HG03025 (cell line): ENCODE data around the gene RPL22L1.
"Not testable (repeated sequence)": the region's sequence is repeated elsewhere in the genome, so short reads cannot be mapped to it uniquely, and the experiment has no call there.

Experiments used
- ATAC-seq: cut with Tn5 transposase; IDR thresholded peaks from one replicate; pipeline ENCODE4 v1.9.1; 2021; ENCODE audit warnings: mild to moderate bottlenecking, moderate library complexity; ENCODE audit not compliant: unreplicated experiment, low FRiP score

The RPL22L1 gene

GRCh38 chr3:170869645-170870593 is at the start of gene RPL22L1:
Gene RPL22L1, minus strand, starts transcription at chr3:170870195. Its CDS starts 28 bp downstream, at chr3:170870167.
- peak; percentile 98 for ATAC-seq

- ATAC-seq: no peak
These were observed 48.7 kb upstream of the RPL22L1 start for GRCh38 chr3:170918715-170919114.

- ATAC-seq: no peak
These were observed 44.7 kb upstream of the RPL22L1 start for GRCh38 chr3:170914690-170915089.

- ATAC-seq: no peak
These were observed 44.2 kb upstream of the RPL22L1 start for GRCh38 chr3:170914212-170914611.

GRCh38 chr3:170911051-170911450 is 41.1 kb upstream of the RPL22L1 start:
- no peak for ATAC-seq

GRCh38 chr3:170910542-170910941 is 40.5 kb upstream of the RPL22L1 start:
- ATAC-seq: no peak

GRCh38 chr3:170909129-170909903 is 39.3 kb upstream of the RPL22L1 start:
- no peak for ATAC-seq

GRCh38 chr3:170908235-170909116 is 38.5 kb upstream of the RPL22L1 start, which contains the start of gene EIF5A2:
Gene EIF5A2, minus strand, starts transcription at chr3:170908637. Its CDS starts 831 bp downstream, at chr3:170907806.
- ATAC-seq: peak; percentile 86

GRCh38 chr3:170907637-170908234 is 37.7 kb upstream of the RPL22L1 start:
- ATAC-seq: no peak

GRCh38 chr3:170905862-170906261 is 35.9 kb upstream of the RPL22L1 start:
- ATAC-seq: no peak

GRCh38 chr3:170903123-170903522 is 33.1 kb upstream of the RPL22L1 start:
- no peak for ATAC-seq

- no peak for ATAC-seq
These were observed 29.5 kb upstream of the RPL22L1 start for GRCh38 chr3:170899455-170899854.

GRCh38 chr3:170897978-170898377 is 28.0 kb upstream of the RPL22L1 start:
- ATAC-seq: no peak

GRCh38 chr3:170897199-170897598 is 27.2 kb upstream of the RPL22L1 start:
- not testable (repeated sequence) for ATAC-seq

- ATAC-seq: no peak
These were observed 26.8 kb upstream of the RPL22L1 start for GRCh38 chr3:170896781-170897180.

GRCh38 chr3:170896333-170896732 is 26.3 kb upstream of the RPL22L1 start:
- not testable (repeated sequence) for ATAC-seq

GRCh38 chr3:170893895-170894294 is 23.9 kb upstream of the RPL22L1 start:
- no peak for ATAC-seq

- ATAC-seq: no peak
These were observed 19.6 kb upstream of the RPL22L1 start for GRCh38 chr3:170889630-170890029.

- no peak for ATAC-seq
These were observed 19.1 kb upstream of the RPL22L1 start for GRCh38 chr3:170889132-170889531.
